DMS114 treated with DMSO at 0.1 percent for 48 hours (cell line): ENCODE measurements around the gene SLC31A1.

Experiments
- DNase-seq: peaks from one replicate; lab custom pipeline; 2025; ENCODE audit not compliant: unreplicated experiment; lab: John Stamatoyannopoulos, UW

The SLC31A1 gene

DNA sequence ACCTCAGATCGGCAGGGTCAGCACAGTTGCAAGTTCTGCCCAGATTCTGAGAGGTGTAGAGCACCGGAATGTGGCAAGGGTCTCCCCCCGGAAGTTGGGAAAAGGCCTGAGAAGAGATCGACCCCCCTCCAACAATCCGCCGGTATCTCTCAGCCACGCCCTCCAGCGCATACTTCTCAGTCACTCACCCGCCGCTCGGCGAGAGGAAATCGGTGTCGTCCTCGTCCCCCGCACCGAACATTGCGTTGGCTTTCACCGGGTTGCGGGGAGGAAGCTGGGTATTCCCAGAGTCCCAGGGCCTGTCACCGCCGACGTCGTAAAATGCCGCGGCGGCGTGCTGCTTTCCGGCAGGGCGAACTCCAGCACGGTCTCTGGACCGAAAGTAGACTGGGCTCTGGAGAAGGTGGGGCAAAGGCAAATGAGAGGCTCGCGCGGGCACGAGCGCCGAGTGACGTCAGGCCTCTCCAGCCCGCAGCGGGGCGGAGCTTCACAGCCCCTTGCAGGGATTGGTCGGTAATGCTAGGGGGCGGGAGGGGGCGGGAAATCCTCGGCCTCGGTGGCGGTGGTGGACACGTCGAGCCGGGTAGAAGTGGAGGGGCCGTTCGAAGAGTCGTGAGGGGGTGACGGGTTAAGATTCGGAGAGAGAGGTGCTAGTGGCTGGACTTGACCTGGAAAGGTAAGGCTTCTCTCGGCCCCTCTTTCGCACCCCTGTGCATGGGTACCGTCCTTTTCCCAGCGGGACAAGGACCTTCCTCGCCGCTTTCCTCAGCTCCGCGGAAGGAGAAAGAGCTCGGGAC is at the start of gene SLC31A1, which contains the start of gene FKBP15:
SLC31A1 (plus strand) TSS at position 542 of the 797 bp plus-strand sequence. CDS start 34,605 bp downstream, outside the sequence.
FKBP15 (minus strand) TSS at position 275 of the 797 bp plus-strand sequence; CDS start at position 241, 34 bp downstream.
- DNase-seq, result peak; percentile 92

DNA sequence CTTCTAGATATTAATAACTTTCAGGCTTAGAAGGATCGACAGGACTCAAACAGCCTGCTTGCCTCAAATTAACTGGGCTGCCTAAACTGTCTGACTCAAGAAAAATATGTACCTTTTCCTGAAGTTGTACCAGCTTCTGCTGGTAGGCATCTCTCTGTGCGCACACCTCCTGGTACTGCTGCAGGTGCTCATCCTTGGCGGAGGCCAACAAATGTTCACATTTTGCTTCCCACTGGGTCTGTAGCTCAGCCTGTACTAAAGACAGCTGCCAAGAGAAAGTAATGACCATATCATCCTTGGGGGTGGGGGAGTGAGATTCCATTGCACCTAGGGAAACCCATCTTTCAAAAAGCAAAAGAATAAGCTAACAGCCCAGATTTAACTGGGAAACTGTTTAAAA is 48.0 kb upstream of the SLC31A1 start:
- no peak for DNase-seq

DNA sequence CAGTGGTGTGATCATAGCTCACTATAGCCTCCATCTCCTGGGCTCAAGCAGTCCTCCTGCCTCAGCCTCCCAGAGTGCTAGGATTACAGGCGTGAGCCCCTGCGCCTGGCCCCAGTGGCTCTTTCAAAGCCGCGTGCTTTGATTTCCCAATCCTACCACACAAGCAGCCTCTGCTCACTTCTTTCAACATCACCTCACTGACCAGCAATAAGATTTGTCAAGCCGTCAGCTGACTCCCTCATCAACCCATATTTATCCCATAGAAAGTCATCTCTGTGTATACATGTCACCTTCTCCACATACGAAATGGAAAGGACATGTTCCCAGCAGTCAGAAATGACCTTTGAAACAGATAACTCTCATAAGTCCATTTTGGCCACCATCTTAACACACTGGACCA is 44.5 kb upstream of the SLC31A1 start:
- no peak for DNase-seq

DNA sequence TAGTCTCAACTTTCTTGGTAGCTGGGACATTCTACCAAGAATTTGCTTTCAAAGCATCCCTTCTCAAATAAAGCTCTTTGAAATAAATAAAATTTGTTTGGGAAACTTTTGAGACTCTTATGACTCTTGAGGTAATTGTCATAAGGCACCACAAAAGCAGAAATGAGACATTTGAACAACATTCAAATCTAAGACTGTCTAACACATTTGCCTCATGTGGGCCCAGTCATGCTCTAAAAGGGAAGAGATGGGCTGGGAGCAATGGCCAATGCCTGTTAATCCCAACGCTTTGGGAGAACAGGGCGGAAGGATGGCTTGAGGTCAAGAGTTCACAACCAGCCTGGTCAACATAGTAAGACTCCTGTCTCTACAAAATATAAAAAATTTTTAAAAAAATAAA is 44.1 kb upstream of the SLC31A1 start:
- DNase-seq, result no peak

DNA sequence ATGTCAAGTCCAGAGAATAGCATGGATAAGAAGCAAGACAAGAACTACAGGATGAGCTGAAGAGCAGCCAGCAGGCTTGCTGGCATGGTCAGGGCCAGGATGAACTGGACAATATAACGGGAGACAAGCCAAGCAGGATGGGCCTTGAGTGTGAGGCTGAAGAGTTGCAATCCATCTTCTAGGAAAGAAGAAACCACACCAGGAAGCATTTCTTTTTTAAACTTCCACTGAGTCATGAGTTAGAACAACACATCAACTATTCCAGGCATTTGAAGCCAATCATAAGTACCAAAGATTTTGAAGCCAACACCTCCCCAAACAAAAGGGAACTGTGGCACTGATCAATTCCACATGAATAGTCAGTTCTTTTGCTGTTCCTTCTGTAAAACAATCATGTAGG is 43.3 kb upstream of the SLC31A1 start:
- no peak for DNase-seq

DNA sequence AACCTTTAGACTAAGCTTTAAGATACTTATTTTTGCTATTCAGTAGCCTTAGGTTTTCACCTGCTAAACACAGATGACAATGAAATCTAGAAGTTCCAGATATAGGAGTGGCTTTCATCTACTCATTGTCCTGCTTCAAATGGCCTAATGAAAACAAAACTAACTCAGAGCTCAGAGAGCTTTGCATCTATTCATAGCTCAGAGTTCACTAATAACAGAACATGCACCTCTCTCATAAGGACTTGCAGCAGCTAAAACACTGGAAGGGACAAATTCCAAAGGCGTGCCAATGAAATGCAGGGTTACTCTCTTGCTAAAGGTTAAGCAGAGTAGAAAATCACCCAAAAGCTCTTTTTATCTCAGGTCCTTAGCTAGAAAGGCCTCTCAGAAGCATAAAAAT is 41.5 kb upstream of the SLC31A1 start:
- no peak for DNase-seq

DNA sequence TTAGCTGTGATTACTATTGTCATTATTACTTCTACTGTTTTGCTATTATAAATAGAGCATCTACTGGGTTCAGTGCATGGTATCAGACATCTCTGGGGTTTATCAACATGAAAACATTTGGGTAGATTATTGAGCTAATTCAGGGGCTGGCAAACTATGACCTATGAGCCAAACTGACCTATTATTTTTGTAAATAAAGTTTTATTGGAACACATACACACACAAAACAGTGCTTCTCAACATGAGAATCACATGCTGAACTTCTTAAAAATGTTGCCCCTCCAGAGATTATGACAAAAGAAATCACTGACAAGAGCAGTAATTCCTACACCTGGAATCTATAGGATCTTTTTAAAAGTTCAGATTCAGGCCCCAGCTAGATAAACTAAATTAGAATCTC is 40.2 kb upstream of the SLC31A1 start:
- no peak for DNase-seq

DNA sequence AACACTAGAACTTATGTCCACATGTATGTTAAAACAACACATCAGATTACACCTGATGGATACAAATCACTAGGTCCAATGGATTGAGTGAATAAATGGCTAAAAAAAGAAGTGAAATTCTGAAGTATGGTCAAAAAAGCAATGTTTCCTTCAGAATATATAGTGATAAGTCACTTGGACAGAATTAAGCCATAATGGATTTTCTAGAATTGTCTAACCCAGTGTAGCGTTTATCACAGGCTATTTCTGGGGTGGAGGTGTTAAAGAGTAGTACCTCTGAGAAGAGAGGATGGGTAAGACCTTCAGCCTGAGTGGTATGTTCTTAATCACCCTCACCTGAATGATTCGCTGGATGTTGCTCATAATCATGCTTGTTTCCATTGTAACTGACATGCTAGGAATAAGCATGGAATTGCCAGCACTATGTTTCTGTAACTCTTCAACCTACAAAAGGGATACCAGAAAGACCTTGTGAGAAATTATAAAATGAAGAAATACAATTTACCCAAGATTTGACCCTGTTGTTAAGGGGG is 37.3 kb upstream of the SLC31A1 start:
- DNase-seq, result no peak

DNA sequence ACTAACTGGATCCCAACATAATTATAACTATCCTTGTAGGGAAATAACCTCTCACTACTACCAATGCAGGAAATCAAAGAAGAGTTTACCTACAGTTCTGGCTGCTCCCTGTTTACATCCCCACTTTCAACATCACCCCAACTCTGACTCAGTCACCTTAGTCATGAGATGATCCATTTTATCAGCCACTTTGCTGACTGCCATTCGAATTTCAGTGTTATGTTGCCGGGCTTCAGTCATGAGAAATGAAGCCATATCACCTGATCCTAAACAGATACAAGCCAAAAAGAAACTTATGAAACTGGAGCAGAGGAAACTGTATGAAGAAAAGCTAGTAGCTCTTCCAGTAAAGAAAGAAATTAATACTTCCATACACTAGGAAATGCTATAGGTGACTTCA is 36.8 kb upstream of the SLC31A1 start:
- no peak for DNase-seq

DNA sequence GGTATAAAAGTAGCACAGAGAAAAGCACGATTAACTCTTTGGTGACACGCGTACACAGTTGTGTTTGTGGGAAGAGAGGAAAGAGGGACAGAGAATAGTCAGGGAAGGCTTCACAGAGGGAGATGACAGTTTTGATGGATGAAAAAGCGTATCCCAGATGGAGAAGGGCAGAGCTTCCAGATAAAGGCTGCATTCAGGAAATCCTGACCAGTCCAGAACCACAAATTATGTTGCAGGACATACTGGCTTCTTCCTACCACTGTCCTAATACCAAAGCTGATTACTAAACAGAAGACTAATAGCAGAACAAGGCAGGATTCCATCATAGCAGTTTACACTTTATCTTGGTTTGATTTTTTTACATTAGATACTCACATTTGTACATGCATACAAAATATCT is 36.1 kb upstream of the SLC31A1 start:
- DNase-seq, result no peak

DNA sequence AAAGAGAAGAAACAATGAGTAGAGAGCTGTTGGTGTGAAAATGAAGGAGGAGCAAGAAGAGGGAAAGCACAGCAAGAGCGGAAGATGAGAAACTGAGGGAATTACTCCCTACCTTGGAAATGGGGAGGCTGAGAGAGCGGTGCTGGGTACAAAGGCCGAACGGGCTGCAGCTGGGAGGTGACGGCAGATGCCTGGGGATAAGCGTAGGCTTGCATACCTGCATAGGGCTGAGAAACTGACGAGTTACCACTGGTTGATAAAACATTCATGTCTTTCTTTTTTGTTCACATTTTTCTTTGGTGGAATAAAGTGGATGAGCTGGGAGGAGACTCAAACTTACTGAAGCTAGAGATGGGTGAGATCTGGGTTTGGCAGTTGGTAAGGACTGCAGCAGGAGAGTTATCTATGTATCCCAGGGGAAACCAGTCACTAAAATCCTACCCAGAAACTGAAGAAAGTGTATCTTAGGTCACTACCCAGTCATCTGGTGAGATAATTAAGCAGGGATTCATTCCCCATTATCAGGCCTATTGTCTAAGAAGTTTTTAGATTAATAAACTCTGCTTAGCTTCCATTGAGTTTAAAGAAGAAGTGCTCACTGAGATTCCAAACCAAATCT is 35.1 kb upstream of the SLC31A1 start:
- no peak for DNase-seq

DNA sequence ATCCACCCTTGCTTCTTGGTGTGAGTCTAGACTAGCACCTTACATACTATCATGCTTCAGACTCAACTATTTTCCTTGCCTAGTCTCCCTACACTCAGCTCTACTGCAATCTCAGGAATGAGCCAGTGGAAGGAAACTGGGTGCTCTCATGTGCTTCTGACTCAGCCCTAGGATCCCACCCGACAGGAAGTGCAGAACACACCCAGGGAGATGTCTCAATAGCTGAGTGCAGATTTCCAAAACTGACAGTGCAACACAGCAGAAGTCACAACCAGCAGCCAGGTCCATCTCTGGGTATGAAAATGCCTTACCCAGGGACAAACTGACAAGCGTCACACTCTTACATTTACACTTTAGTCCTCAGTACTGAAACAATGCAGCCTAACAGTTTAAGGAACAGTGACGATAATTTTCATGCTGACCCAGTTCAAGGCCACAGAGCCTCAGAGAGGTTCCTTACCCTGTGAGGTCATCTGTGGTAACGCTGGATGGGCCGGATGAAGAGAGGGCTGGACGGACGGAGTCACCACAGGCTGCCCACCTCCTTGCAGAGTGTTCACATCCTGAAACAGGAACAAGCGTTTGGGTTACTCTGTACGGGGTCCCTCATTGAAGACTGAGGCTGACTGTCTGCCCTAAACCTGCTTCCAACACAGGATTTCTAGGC is 33.3 kb upstream of the SLC31A1 start:
- no peak for DNase-seq

DNA sequence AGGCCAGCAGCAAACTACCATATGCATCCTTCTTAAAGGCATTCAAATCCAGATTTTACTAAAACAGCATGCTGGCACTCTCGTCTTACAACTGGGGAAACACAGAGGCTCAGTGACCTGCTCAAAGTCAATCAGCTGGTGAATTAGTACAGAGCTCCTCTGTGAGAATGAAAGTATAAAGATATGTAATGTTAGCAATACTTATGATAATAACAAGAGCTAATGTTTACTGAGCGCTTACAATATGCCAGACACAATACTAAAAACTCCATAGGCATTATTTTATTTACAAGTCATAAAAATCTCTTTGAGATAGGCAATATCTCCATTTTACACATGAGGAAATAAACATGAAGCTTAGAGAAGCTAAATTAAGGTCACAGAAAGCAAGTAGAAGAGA is 28.9 kb upstream of the SLC31A1 start:
- DNase-seq, result no peak

DNA sequence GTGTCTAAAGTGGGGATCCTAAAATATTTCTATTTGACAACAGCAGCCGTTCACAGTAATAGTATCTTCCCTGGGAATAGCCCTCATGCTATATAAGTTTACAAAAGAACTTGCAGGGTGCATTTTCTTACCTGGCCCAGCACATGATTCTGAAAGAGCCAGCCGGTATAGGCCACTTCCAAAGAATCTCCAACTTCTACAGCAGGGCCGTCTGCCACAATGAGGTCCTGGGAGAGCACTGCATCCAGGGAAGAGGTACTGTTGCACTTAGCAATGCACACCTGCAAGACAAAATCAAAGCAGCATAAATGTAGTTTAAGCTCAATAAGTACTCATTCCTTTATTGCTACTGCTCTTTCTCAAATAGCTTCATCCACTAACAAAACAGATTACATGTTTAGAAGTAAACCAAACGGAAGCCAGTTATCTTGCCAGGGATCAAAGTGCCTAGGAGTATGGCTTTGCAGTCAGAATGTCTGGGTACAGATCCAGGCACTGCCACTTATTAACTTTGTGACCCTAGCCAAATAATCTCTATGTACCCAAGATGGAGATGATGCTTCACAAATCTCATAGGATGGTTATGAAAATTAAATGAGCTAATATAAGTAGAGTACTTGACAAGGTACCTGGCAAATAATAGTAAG is 21.5 kb upstream of the SLC31A1 start:
- no peak for DNase-seq

DNA sequence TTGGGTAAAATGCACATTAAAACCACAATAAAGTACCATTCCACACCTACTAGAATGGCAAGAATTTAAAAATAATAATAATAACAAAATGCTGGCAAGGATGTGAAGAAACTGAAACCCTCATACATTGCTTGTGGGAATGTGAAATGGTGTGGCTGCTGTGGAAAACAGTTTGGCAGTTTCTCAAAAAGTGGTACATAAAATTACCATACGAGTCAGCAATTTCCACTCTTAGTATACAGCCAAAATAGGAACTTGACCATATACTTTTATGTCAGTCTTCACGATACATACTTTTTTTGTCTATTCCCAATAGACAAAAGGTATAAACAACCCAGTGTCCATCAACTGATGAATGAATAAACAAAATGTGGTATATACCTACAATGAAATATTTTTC is 15.9 kb upstream of the SLC31A1 start:
- no peak for DNase-seq

DNA sequence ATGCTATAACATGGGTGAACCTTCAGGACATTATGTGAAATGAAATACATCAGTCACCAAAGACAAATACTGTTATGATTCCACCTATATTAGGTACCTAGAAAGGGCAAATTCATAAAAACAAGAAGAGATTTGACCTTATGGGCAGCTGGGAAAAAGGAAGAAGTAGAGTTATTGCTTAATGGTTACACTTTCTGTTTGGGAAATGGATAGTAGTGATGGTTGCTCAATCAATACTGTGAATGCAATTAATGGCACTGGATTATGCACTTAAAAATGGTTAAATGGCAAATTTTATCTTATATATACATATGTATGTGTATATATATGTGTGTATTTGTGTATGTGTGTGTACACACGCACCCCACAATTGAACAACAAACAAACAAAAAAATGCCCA is 15.5 kb upstream of the SLC31A1 start:
- no peak for DNase-seq

DNA sequence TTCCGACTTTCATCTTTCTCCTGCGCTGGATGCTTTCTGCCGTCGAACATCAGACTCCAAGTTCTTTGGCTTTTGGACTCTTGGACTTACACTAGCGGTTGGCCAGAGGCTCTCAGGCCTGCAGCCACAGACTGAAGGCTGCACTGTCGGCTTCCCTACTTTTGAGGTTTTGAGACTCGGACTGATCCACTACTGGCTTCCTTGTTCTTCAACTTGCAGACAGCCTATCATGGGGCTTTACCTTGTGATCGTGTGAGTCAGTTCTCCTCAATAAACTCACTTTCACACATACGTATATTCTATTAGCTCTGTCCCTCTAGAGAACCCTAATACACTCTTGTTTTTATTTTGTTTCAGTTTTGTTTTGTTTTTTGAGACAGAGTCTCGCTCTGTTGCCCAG is 10.5 kb upstream of the SLC31A1 start:
- no peak for DNase-seq

DNA sequence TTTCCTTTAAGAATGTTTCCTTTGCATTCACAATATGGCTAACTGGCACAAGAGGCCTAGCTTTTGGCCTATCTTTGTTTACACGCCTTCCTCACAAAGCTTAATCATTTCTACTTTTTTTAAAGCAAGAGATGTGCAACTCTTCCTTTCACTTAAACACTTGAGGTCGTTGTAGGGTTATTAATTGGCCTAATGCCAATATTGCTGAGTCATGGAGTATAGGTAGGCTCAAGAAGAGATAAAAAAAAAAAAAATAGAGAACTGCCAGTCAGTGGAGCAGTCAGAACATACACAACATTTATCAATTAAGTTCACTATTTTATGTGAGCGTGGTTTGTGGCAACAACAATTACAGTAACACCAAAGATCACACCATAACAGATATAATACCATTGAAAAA is 6.2 kb upstream of the SLC31A1 start:
- no peak for DNase-seq

DNA sequence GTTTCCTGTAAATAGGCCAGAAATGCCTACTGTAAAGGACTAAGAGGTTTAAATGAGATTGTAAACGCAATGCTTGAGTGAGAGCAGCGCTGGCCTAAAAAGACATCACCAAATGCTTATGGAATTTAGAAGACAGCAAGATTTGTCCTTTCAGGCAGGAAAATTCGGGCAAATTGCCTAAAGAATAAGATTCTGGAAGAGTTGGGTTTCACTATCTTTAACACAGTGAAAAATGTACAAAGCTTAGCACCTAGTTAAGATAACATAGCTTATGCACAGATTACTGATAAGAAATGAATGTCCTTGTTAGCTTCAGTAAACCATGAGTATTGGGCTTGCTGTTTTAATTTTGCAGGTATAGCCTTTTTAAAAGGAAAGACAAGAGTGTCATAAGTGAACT is 4.9 kb upstream of the SLC31A1 start:
- DNase-seq, result no peak

DNA sequence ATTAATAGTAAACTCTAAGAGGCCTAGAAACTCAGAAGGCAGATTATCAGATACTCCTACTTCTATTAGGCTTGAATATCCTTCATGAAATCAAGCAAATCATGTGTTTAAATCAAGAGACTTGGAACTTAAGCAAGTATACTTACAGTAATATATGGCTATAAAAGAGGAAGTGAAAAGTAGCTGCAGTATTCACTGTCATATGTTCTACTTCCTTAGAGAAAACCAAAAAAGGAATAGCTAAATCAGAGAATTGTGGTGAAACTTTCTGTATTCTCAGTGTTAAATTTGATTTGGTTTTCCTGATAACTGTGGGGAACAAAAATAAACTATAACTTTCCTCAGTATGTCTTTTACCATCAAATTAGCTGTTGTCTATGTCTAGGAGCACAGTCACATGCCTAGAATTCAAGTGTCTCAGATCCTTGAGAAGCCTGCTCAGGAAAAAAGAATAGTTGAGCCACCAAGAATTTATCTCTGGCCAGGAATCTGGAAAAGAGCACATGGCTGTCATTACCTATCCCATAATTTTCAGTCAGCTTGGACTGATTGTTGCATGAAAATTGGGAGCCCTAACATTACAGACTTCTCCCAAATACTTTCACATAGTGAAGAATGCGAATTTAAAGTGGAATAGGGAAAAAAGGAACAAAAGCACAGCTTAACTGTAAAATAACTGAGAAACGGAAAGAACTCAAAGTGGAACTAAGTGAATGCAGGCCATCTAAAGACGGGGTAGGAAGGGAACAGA is 2.0 kb upstream of the SLC31A1 start:
- no peak for DNase-seq

DNA sequence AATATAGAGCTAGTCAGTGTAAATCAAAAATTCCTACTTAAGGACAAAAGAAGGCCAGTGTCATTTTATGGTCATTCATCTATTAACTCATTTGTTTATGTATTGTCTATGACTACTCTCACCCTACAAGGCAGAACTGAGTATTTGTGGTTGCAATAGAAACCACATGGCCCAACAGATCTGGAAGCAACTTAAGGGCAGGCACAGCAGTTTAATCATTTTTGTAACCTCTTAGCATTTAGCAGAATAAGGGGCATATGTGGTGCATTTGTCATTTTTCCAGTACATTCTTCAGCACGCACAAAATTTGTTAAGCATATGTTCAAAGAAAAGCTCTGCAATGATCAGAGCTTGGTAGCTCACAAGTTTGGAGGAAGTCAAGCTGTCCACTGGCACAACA is 1.4 kb upstream of the SLC31A1 start:
- DNase-seq, result no peak
